SK-N-SH treated with all-trans-retinoic acid at 6 μM for 48 hours (cell line): ENCODE data around the gene SLC37A2.

Experiments
- ATAC-seq: fragments of 200-7000 bp; cut with Tn5 transposase; 3 replicates; pipeline ENCODE4 v1.9.1; 2020; ENCODE audit warnings: mild to moderate bottlenecking, moderate library complexity
- BACH2 ChIP-seq: fragments of 250-450 bp; sonication (Bioruptor Pico); IDR thresholded peaks from 2 replicates; pipeline ENCODE4 v1.9.0; 2021; ENCODE audit warnings: mild to moderate bottlenecking, borderline replicate concordance
- CREB5 ChIP-seq: fragments of 250-450 bp; sonication (Bioruptor Pico); IDR thresholded peaks from 2 replicates; pipeline ENCODE4 v1.5.1; 2020; ENCODE audit warnings: low read depth, mild to moderate bottlenecking, moderate library complexity
- CSDC2 ChIP-seq: fragments of 250-450 bp; sonication (Bioruptor Pico); IDR thresholded peaks from 2 replicates; pipeline ENCODE4 v1.5.0; 2020; ENCODE audit warnings: mild to moderate bottlenecking, moderate library complexity
- CSRNP3 ChIP-seq: fragments of 250-450 bp; sonication (Bioruptor Pico); IDR thresholded peaks from 2 replicates; pipeline ENCODE4 v1.5.1; 2021; ENCODE audit warnings: mild to moderate bottlenecking, moderate library complexity
- ESRRG ChIP-seq: fragments of 250-450 bp; sonication (Bioruptor Pico); IDR thresholded peaks from 2 replicates; pipeline ENCODE4 v1.6.1; 2021; ENCODE audit warnings: mild to moderate bottlenecking
- GLIS3 ChIP-seq: fragments of 250-450 bp; sonication (Bioruptor Pico); IDR thresholded peaks from 2 replicates; pipeline ENCODE4 v1.5.0; 2020; ENCODE audit warnings: mild to moderate bottlenecking, moderate library complexity
- ISL1 ChIP-seq: fragments of 250-450 bp; sonication (Bioruptor Pico); IDR thresholded peaks from 2 replicates; pipeline ENCODE4 v2.1.2; 2022; ENCODE audit warnings: mild to moderate bottlenecking, moderate library complexity
- OSR1 ChIP-seq: fragments of 250-450 bp; sonication (Bioruptor Pico); IDR thresholded peaks from 2 replicates; pipeline ENCODE4 v1.8.0; 2022; ENCODE audit warnings: moderate library complexity, mild to moderate bottlenecking, inconsistent platforms
- PATZ1 ChIP-seq: fragments of 250-450 bp; sonication (Bioruptor Pico); IDR thresholded peaks from 2 replicates; pipeline ENCODE4 v1.8.0; 2020; ENCODE audit warnings: mild to moderate bottlenecking, moderate library complexity, borderline replicate concordance
- POU6F1 ChIP-seq: fragments of 250-450 bp; sonication (Bioruptor Pico); IDR thresholded peaks from 2 replicates; pipeline ENCODE4 v1.8.0; 2021; ENCODE audit warnings: low read depth, mild to moderate bottlenecking, moderate library complexity, borderline replicate concordance
- PPARA ChIP-seq: fragments of 250-450 bp; sonication (Bioruptor Pico); IDR thresholded peaks from 2 replicates; pipeline ENCODE4 v1.5.0; 2020; ENCODE audit warnings: mild to moderate bottlenecking, borderline replicate concordance
- RARB ChIP-seq: fragments of 250-450 bp; sonication (Bioruptor Pico); IDR thresholded peaks from 2 replicates; pipeline ENCODE4 v1.8.0; 2021; ENCODE audit warnings: mild to moderate bottlenecking, moderate library complexity
- TCF4 ChIP-seq: fragments of 250-450 bp; sonication (Bioruptor Pico); IDR thresholded peaks from 2 replicates; pipeline ENCODE4 v1.8.0; 2021; ENCODE audit warnings: mild to moderate bottlenecking, moderate library complexity, borderline replicate concordance
- TOX ChIP-seq: fragments of 250-450 bp; sonication (Bioruptor Pico); IDR thresholded peaks from 2 replicates; pipeline ENCODE4 v1.8.0; 2021; ENCODE audit warnings: mild to moderate bottlenecking, moderate library complexity, borderline replicate concordance
- TSHZ2 ChIP-seq: fragments of 250-450 bp; sonication (Bioruptor Pico); IDR thresholded peaks from 2 replicates; pipeline ENCODE4 v1.5.0; 2020; ENCODE audit warnings: mild to moderate bottlenecking, moderate library complexity
- ZC3H10 ChIP-seq: fragments of 250-450 bp; sonication (Bioruptor Pico); IDR thresholded peaks from 2 replicates; pipeline ENCODE4 v1.5.1; 2021; ENCODE audit warnings: mild to moderate bottlenecking, moderate library complexity
- ZNF565 ChIP-seq: fragments of 450-650 bp; formaldehyde crosslinking; conservative IDR thresholded peaks from 2 replicates; pipeline ENCODE4 v1.5.0; 2020; ENCODE audit warnings: low read depth, mild to moderate bottlenecking, moderate library complexity
- ZNF70 ChIP-seq: fragments of 450-650 bp; formaldehyde crosslinking; IDR thresholded peaks from 2 replicates; pipeline ENCODE4 v1.5.0; 2020; ENCODE audit warnings: mild to moderate bottlenecking, moderate library complexity
- ZNF8 ChIP-seq: fragments of 450-650 bp; formaldehyde crosslinking; IDR thresholded peaks from 2 replicates; pipeline ENCODE4 v1.5.0; 2020; ENCODE audit warnings: mild to moderate bottlenecking, moderate library complexity

SLC37A2 gene

GRCh38 chr11:125123194-125123946, 60.3 kb downstream of the SLC37A2 start:
- ATAC-seq = no peak
- no peak for TF ChIP-seq ZNF70 (CRISPR knock-in tag)
- no peak for TF ChIP-seq GLIS3 (CRISPR knock-in tag)
- TF ChIP-seq ZNF565 (CRISPR knock-in tag) = no peak
- no peak for TF ChIP-seq ZC3H10 (CRISPR knock-in tag)
- TF ChIP-seq TSHZ2 (CRISPR knock-in tag) = no peak
- no peak for TF ChIP-seq ZNF8 (CRISPR knock-in tag)

GRCh38 chr11:125123947-125124617, 61.0 kb downstream of the SLC37A2 start:
- ATAC-seq = peak; percentile 79
- no peak for TF ChIP-seq POU6F1 (CRISPR knock-in tag)
- TF ChIP-seq ISL1 (CRISPR knock-in tag) = no peak
- TF ChIP-seq TOX (CRISPR knock-in tag) = no peak
- TF ChIP-seq TSHZ2 (CRISPR knock-in tag) = no peak
- no peak for TF ChIP-seq CREB5 (CRISPR knock-in tag)
- TF ChIP-seq ZNF8 (CRISPR knock-in tag) = no peak
- no peak for TF ChIP-seq CSDC2 (CRISPR knock-in tag)
- TF ChIP-seq ZNF565 (CRISPR knock-in tag) = no peak
- TF ChIP-seq OSR1 = no peak
- TF ChIP-seq ESRRG (CRISPR knock-in tag) = no peak
- TF ChIP-seq GLIS3 (CRISPR knock-in tag) = no peak
- TF ChIP-seq BACH2 = no peak
- TF ChIP-seq TCF4 = no peak
- no peak for TF ChIP-seq PATZ1
- no peak for TF ChIP-seq RARB (CRISPR knock-in tag)
- no peak for TF ChIP-seq CSRNP3 (CRISPR knock-in tag)
- TF ChIP-seq PPARA (CRISPR knock-in tag) = no peak
